HepG2 (cell line): ENCODE results near the gene POU2F1. TPM values are rescaled to one million over a fixed set of nuclear protein-coding genes. Genes with fewer than 3 reads are reported as not detected.

ENCODE experiments used
- ATF4 ChIP-seq, 2 experiments: fragments of 450-650 bp in 1 of 2; sonication (generic) in 1 of 2; formaldehyde crosslinking; IDR thresholded peaks; 2 replicates each; pipeline versions ENCODE4 v1.5.0 to v1.8.0; 2020 to 2022; ENCODE audit warnings: mild to moderate bottlenecking in 1 of 2, missing genetic modification reagents in 1 of 2
- CERS6 ChIP-seq: sonication (generic); formaldehyde crosslinking; IDR thresholded peaks from 2 replicates; pipeline ENCODE4 v1.5.0; 2020; ENCODE audit warnings: missing genetic modification reagents
- DR1 ChIP-seq: sonication (generic); formaldehyde crosslinking; IDR thresholded peaks from 2 replicates; pipeline ENCODE4 v1.8.0; 2021; ENCODE audit warnings: mild to moderate bottlenecking, missing genetic modification reagents, inconsistent platforms
- FOXA1 ChIP-seq, 2 experiments: fragments of 450-650 bp in 1 of 2; sonication (generic) in 1 of 2; formaldehyde crosslinking in 1 of 2; IDR thresholded peaks; 2 replicates each; pipeline versions ENCODE4 v1.4.0 to v1.6.1; 2016 to 2020; ENCODE audit warnings: missing genetic modification reagents in 1 of 2
- HINFP ChIP-seq: sonication (generic); formaldehyde crosslinking; IDR thresholded peaks from 2 replicates; pipeline ENCODE4 v1.4.0; 2020; ENCODE audit warnings: low read depth, mild to moderate bottlenecking, missing genetic modification reagents
- HNF4G ChIP-seq, 2 experiments: sonication (generic) in 1 of 2; formaldehyde crosslinking in 1 of 2; IDR thresholded peaks; 2 replicates each; pipeline versions ENCODE4 v1.4.0 to v1.6.1; 2011 to 2020; ENCODE audit warnings: borderline replicate concordance in 2 of 2, low read depth in 2 of 2, mild to moderate bottlenecking in 2 of 2, low read length in 1 of 2, missing genetic modification reagents in 1 of 2, moderate library complexity in 1 of 2
- HOXA7 ChIP-seq: sonication (generic); formaldehyde crosslinking; IDR thresholded peaks from 2 replicates; pipeline ENCODE4 v1.8.1; 2022; ENCODE audit warnings: mild to moderate bottlenecking, missing genetic modification reagents, moderate library complexity
- IKZF1 ChIP-seq: fragments of 450-650 bp; IDR thresholded peaks from 2 replicates; pipeline ENCODE4 v1.7.1; 2016
- KAT8 ChIP-seq: IDR thresholded peaks from 2 replicates; pipeline ENCODE4 v1.6.1; 2016; ENCODE audit warnings: missing genetic modification reagents, missing compliant biosample characterization
- SMAD9 ChIP-seq: sonication (generic); formaldehyde crosslinking; IDR thresholded peaks from 2 replicates; pipeline ENCODE4 v1.5.1; 2020; ENCODE audit warnings: mild to moderate bottlenecking, missing genetic modification reagents
- STAT6 ChIP-seq: sonication (generic); formaldehyde crosslinking; IDR thresholded peaks from 2 replicates; pipeline ENCODE4 v1.4.0; 2020; ENCODE audit warnings: missing genetic modification reagents, mild to moderate bottlenecking, borderline replicate concordance
- TRAFD1 ChIP-seq: sonication (generic); formaldehyde crosslinking; IDR thresholded peaks from 2 replicates; pipeline ENCODE4 v1.5.1; 2020; ENCODE audit warnings: missing genetic modification reagents, mild to moderate bottlenecking, borderline replicate concordance
- ZNF644 ChIP-seq: IDR thresholded peaks from 2 replicates; pipeline ENCODE4 v1.6.1; 2016; ENCODE audit warnings: low read depth
- ZNF724P ChIP-seq: sonication (generic); formaldehyde crosslinking; IDR thresholded peaks from 2 replicates; pipeline ENCODE4 v1.8.0; 2022; ENCODE audit warnings: missing genetic modification reagents, borderline replicate concordance
- polyA plus RNA-seq, 8 experiments: library from polyadenylated mRNA; depleted of rRNA in 3 of 8; stranded (reverse) in 7 of 8; unstranded in 1 of 8; fragments of >200 nt; fragmentation: Illumina TruSeq in 4 of 8; extraction: Trizol in 4 of 8; gene quantifications; 2 replicates each; pipeline versions ENCODE4 v1.2.1 to v1.2.3, GENCODE V29; 2011 to 2016; ENCODE audit warnings: low read depth in 4 of 8, missing spikeins in 1 of 8, mixed read lengths in 1 of 8; ENCODE audit not compliant: insufficient read depth in 1 of 8
- total RNA-seq, 5 experiments: library from RNA; depleted of rRNA; stranded (reverse); fragments of >200 nt; fragmentation: Illumina TruSeq; extraction: Trizol; gene quantifications; 2 replicates each; pipeline ENCODE4 v1.2.3, GENCODE V29; 2016; ENCODE audit warnings: low read depth in 1 of 5
- TF ChIP-seq, protein P1 (sequence below): sonication (generic); formaldehyde crosslinking; IDR thresholded peaks from 2 replicates; pipeline ENCODE4 v1.8.1; 2023; ENCODE audit warnings: mild to moderate bottlenecking, missing genetic modification reagents
- TF ChIP-seq, protein P2 (sequence below): sonication (generic); formaldehyde crosslinking; IDR thresholded peaks from 2 replicates; pipeline ENCODE4 v1.4.0; 2020; ENCODE audit warnings: missing genetic modification reagents, mild to moderate bottlenecking, borderline replicate concordance

Gene POU2F1
- total and polyA plus RNA-seq, 2 of the 13 experiments (the other 11 are each of a cell fraction or from before 2014, with no cell fraction given) = 10.2 to 13.0 TPM

- TF ChIP-seq STAT6 (CRISPR knock-in tag) (no peak), IKZF1 (no peak), HOXA7 (CRISPR knock-in tag) (no peak), TRAFD1 (CRISPR knock-in tag) (no peak), ZNF644 (CRISPR knock-in tag) (no peak), HINFP (CRISPR knock-in tag) (no peak), ATF4 (CRISPR knock-in tag; IDR thresholded peaks at IDR 0.05) (no peak), CERS6 (CRISPR knock-in tag) (no peak), HNF4G (IDR thresholded peaks at IDR 0.05; ENCODE audit: borderline replicate concordance, low read depth, low read length) (no peak), HNF4G (CRISPR knock-in tag; IDR thresholded peaks at IDR 0.05; ENCODE audit: borderline replicate concordance, low read depth) (no peak), SMAD9 (CRISPR knock-in tag) (no peak), ZNF724P (CRISPR knock-in tag) (no peak), KAT8 (CRISPR knock-in tag) (0 out of 2 replicates have a peak, but pooled peaks have one; percentile 20), DR1 (CRISPR knock-in tag) (no peak), FOXA1 (IDR thresholded peaks at IDR 0.05) (no peak), FOXA1 (CRISPR knock-in tag; IDR thresholded peaks at IDR 0.05) (no peak)
- TF ChIP-seq, protein P1, sequence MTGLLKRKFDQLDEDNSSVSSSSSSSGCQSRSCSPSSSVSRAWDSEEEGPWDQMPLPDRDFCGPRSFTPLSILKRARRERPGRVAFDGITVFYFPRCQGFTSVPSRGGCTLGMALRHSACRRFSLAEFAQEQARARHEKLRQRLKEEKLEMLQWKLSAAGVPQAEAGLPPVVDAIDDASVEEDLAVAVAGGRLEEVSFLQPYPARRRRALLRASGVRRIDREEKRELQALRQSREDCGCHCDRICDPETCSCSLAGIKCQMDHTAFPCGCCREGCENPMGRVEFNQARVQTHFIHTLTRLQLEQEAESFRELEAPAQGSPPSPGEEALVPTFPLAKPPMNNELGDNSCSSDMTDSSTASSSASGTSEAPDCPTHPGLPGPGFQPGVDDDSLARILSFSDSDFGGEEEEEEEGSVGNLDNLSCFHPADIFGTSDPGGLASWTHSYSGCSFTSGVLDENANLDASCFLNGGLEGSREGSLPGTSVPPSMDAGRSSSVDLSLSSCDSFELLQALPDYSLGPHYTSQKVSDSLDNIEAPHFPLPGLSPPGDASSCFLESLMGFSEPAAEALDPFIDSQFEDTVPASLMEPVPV (CRISPR knock-in tag) = no peak
- TF ChIP-seq, protein P2, sequence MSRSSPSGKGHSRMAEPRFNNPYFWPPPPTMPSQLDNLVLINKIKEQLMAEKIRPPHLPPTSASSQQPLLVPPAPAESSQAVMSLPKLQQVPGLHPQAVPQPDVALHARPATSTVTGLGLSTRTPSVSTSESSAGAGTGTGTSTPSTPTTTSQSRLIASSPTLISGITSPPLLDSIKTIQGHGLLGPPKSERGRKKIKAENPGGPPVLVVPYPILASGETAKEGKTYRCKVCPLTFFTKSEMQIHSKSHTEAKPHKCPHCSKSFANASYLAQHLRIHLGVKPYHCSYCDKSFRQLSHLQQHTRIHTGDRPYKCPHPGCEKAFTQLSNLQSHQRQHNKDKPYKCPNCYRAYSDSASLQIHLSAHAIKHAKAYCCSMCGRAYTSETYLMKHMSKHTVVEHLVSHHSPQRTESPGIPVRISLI (CRISPR knock-in tag) = peak; percentile 82
These were observed 1.3 kb downstream of the POU2F1 start (continued) for GRCh38 chr1:167221738-167222610.
